Loucy (cell line): ENCODE measurements around the gene TMX3.

ENCODE experiments used
- H2AFZ ChIP-seq: fragments of 200-600 bp; sonication (generic); 2 replicates; pipeline ENCODE4 v1.6.0; 2016; ENCODE audit warnings: antibody characterized with exemption, mild to moderate bottlenecking, low read length, moderate library complexity
- H3F3A ChIP-seq: fragments of 200-600 bp; 2 replicates; pipeline ENCODE4 v1.6.0; 2016; ENCODE audit warnings: antibody characterized with exemption, low read depth, mild to moderate bottlenecking
- H3K27me3 ChIP-seq: fragments of 200-600 bp; sonication (generic); 2 replicates; pipeline ENCODE4 v1.6.1; 2014; ENCODE audit warnings: low read length, mild to moderate bottlenecking; ENCODE audit not compliant: insufficient read depth, poor library complexity, severe bottlenecking
- H3K36me3 ChIP-seq: fragments of 200-600 bp; sonication (generic); 2 replicates; pipeline ENCODE4 v1.6.1; 2016; ENCODE audit warnings: low read length; ENCODE audit not compliant: insufficient read depth
- H3K4me1 ChIP-seq: fragments of 200-600 bp; sonication (generic); 2 replicates; pipeline ENCODE4 v1.5.1; 2014; ENCODE audit warnings: low read length, mild to moderate bottlenecking; ENCODE audit not compliant: insufficient read depth, poor library complexity, severe bottlenecking
- H3K4me2 ChIP-seq: fragments of 200-600 bp; sonication (generic); 2 replicates; pipeline ENCODE4 v1.6.0; 2014; ENCODE audit warnings: antibody characterized with exemption, low read length, low read depth, mild to moderate bottlenecking; ENCODE audit not compliant: poor library complexity, severe bottlenecking
- H3K4me3 ChIP-seq: fragments of 200-600 bp; sonication (generic); 2 replicates; pipeline ENCODE4 v1.5.1; 2014; ENCODE audit warnings: low read length, mild to moderate bottlenecking, mixed read lengths; ENCODE audit not compliant: poor library complexity, severe bottlenecking
- H3K79me2 ChIP-seq: fragments of 200-600 bp; sonication (generic); 2 replicates; pipeline ENCODE4 v1.6.1; 2014; ENCODE audit warnings: low read length; ENCODE audit not compliant: insufficient read depth
- H3K9ac ChIP-seq: fragments of 200-600 bp; sonication (generic); 2 replicates; pipeline ENCODE4 v1.6.0; 2014; ENCODE audit warnings: mild to moderate bottlenecking, low read depth, low read length, moderate library complexity; ENCODE audit not compliant: poor library complexity, severe bottlenecking
- H3K9me2 ChIP-seq: fragments of 200-600 bp; sonication (generic); replicated peaks from 2 replicates; pipeline ENCODE4 v1.6.1; 2016; ENCODE audit warnings: low read depth, low read length, mixed read lengths
- H3K9me3 ChIP-seq: fragments of 200-600 bp; sonication (generic); 2 replicates; pipeline ENCODE4 v1.6.1; 2014; ENCODE audit warnings: mild to moderate bottlenecking, antibody characterized with exemption, low read length, low read depth; ENCODE audit not compliant: insufficient read depth
- H4K20me1 ChIP-seq: fragments of 200-600 bp; sonication (generic); 2 replicates; pipeline ENCODE4 v1.6.0; 2014; ENCODE audit warnings: antibody characterized with exemption, low read length, mild to moderate bottlenecking; ENCODE audit not compliant: insufficient read depth, poor library complexity, severe bottlenecking
- CTCF ChIP-seq: fragments of 200-600 bp; sonication (generic); conservative IDR thresholded peaks from 2 replicates; pipeline ENCODE4 v1.5.1; 2014; ENCODE audit warnings: mild to moderate bottlenecking, antibody characterized with exemption, low read length
- EZH2phosphoT487 ChIP-seq: fragments of 200-600 bp; IDR thresholded peaks from 2 replicates; pipeline ENCODE4 v1.6.1; 2018; ENCODE audit warnings: antibody characterized with exemption, mild to moderate bottlenecking, moderate library complexity, borderline replicate concordance

The TMX3 gene

DNA sequence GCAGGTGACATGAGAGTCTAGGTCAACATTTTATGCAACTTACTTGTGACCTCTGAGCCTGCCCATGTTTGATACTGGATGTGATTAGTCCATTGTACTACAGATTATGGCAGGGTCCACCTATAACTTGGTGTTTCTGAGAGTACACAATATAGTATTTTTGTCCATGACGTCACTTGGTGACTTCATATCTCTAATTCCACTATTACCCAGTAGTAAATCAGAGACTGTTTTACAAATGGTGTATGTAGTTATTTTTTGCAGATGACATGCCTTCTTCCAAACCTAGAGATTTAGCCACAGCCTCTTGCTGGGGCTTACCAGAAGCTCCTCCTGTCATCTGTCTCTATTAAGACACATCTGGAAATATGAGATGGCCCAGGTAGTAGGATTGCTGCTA is 24.6 kb upstream of the TMX3 start:
- no peaks in the 10 kb centered on the region for H3K36me3 ChIP-seq
- no peaks in the 10 kb centered on the region for H4K20me1 ChIP-seq
- no peak overlapping the region for H3K4me3 ChIP-seq
- no peaks in the 10 kb centered on the region for H3K79me2 ChIP-seq
- H3K27me3 ChIP-seq = no peaks in the 10 kb centered on the region
- no peaks in the 10 kb centered on the region for H3K9me2 ChIP-seq
- no peak overlapping the region for H3K9ac ChIP-seq
- no peaks in the 10 kb centered on the region for H3K4me1 ChIP-seq
- H2AFZ ChIP-seq = no peak overlapping the region
- no peak overlapping the region for H3K4me2 ChIP-seq
- no peak for TF ChIP-seq CTCF
- TF ChIP-seq EZH2phosphoT487 = no peak
- no peaks in the 10 kb centered on the region for H3K9me3 ChIP-seq
- no peaks in the 10 kb centered on the region for H3F3A ChIP-seq

DNA sequence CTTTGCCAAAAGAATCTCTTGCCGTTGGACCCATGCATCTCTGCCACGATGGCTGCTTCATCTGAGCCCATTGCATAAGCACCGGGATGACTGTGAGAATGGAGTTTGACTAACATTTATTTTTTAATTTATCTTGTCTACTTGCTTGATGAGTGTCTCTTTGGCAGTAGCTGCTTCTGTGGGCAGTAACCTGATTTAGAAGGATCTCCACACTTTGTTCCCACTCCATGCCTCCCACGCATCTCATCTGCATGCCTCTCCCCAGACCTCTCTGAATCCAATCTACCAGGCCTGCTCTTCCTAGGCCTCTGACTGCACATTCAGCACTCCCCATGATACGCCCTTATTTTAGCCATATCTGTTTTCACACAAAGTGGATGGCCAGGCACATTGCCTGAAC is 23.7 kb upstream of the TMX3 start:
- TF ChIP-seq EZH2phosphoT487 = no peak
- no peak for TF ChIP-seq CTCF
- Histone ChIP-seq H3K4me2 (no peak overlapping the region), H3K79me2 (no peaks in the 10 kb centered on the region), H3K9ac (no peak overlapping the region), H4K20me1 (no peaks in the 10 kb centered on the region), H3K27me3 (no peaks in the 10 kb centered on the region), H3K9me3 (no peaks in the 10 kb centered on the region), H2AFZ (no peak overlapping the region), H3K9me2 (no peaks in the 10 kb centered on the region), H3K4me1 (peaks cover 6% of the 10 kb centered on the region), H3F3A (no peaks in the 10 kb centered on the region), H3K4me3 (no peak overlapping the region), H3K36me3 (no peaks in the 10 kb centered on the region)

GRCh38 chr18:68735483-68736343 is 20.8 kb upstream of the TMX3 start:
- no peaks in the 10 kb centered on the region for H3K9me3 ChIP-seq
- no peak overlapping the region for H2AFZ ChIP-seq
- no peak for TF ChIP-seq EZH2phosphoT487
- peak; percentile 93 for TF ChIP-seq CTCF

More at GRCh38 chr18:68735483-68736343, 20.8 kb upstream of the TMX3 start:
- Histone ChIP-seq H3K9ac (no peak overlapping the region), H3K79me2 (no peaks in the 10 kb centered on the region), H3K36me3 (no peaks in the 10 kb centered on the region), H3F3A (no peaks in the 10 kb centered on the region), H3K4me2 (no peak overlapping the region), H3K4me3 (no peak overlapping the region), H3K4me1 (peaks cover 6% of the 10 kb centered on the region), H4K20me1 (no peaks in the 10 kb centered on the region), H3K27me3 (no peaks in the 10 kb centered on the region), H3K9me2 (no peaks in the 10 kb centered on the region)
